NCI-H128 (cell line): ENCODE data around the gene PPP6R2.

Source experiments
- DNase-seq: peaks from one replicate; lab custom pipeline; 2025; ENCODE audit not compliant: unreplicated experiment; lab: John Stamatoyannopoulos, UW

Gene PPP6R2

GRCh38 chr22:50443801-50444625 lies 100.9 kb downstream of the PPP6R2 start:
- DNase-seq: no peak

GRCh38 chr22:50444663-50445062 lies 101.5 kb downstream of the PPP6R2 start:
- DNase-seq: no peak

GRCh38 chr22:50445071-50445879 lies 102.1 kb downstream of the PPP6R2 start:
- no peak for DNase-seq

DNA sequence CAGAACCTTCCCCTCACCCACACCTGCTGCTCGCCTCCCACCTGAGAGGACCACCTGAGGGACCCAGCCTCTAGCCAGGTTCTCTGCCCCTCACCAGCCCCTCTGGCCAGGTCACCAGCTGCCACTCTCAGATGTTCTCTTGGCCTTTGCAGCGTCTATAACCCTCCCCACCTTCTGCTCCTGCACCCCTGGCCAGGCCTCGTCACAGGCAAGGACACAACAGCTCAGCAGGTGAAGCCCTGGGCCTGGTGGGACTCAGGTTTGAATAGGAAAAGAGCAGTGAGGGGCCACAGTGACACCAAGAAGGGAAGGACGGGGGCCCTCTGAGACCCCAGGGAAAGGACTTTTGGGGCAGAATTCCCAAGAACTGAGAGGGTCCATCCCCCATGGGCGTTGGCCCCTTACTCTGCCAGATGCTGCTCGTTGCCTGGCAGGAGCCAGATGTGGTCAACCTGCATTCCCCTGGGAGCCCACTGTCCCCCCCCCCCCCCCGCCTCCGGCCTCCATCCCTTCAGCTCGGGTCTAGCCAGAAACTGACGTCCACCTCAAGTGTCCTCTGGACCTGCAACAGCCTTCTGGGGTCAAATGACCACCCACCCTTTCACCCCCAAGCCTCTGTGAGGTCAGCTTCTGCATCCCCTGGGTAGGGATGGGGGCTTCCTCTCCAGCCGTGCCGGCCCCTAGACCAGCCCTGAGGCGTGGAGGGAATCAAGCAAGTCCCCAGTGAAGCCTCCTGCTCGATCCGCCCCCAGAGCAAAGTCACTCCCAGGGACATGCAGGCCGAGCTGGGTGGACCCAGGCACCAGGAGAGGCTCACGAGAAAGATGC lies 103.0 kb downstream of the PPP6R2 start:
- DNase-seq: no peak

- no peak for DNase-seq
Observed at GRCh38 chr22:50446708-50447575, 103.8 kb downstream of the PPP6R2 start.

DNA sequence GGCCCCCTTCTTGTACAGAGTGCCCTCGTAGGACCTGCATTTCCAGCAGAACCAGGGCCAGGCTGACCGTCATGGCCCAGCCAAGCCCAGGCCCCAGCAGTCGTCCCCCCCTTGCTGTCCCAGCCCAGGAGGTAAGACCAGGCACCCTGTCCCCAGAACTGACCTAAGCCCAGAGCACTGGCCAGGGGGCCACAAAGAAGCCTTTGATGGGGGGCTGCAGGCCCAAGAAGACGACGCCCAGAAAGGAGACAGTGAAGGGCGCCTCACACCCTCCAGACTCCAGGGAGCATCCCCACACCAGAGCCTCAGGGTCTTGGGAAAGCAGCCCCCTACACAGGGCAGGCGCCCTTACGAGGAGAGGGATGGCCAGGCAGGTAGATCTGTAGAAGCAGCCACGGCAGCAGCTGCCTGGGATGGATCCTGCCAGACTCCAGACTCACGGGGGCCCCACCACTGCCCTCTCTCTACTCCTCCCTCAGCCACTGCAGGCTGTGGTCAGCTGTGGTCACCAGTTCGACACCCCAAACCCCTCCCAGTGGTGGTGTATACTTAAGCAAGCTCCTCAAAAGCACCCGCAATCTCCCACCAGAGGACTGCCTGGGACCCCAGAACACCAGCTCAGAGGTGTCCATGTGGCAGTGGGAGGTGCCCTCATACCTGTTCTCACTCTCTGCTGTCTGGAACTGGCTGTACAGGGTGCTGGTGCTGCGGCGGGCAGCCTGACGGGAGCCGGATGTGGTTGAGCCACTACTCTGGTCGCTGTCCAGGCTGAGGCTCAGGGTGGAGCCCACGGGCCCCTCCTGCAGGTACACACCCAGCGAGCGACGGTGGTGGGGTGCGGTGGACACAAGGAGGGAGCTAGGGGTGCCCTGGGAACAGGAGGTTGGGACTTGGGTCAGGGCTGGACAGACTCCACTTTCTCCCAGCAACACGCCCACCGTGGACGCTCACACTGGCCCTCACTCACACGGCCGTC lies 104.7 kb downstream of the PPP6R2 start:
- DNase-seq: no peak

- no peak for DNase-seq
Observed at GRCh38 chr22:50452649-50453048, 109.5 kb downstream of the PPP6R2 start.

GRCh38 chr22:50454556-50455075 lies 111.5 kb downstream of the PPP6R2 start:
- no peak for DNase-seq

DNA sequence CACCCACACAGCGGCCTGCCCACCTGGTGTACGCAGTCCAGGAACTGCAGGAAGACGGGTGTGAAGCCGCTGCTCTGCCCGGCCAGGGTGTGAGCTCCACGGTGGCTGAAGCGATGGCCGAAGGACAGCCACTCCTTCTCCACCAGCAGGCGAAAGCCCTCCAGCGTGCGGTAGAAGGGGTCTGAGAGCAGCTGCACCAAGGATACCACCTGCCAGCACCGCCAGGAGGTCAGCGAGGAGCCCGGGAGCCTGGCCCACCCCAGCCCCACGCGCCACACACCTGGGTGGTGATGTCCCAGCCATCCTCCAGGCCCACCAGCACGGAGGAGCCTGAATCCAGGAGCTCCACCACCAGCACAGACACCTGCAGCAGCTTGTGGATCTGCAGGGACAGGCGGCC lies 112.1 kb downstream of the PPP6R2 start:
- DNase-seq: no peak

DNA sequence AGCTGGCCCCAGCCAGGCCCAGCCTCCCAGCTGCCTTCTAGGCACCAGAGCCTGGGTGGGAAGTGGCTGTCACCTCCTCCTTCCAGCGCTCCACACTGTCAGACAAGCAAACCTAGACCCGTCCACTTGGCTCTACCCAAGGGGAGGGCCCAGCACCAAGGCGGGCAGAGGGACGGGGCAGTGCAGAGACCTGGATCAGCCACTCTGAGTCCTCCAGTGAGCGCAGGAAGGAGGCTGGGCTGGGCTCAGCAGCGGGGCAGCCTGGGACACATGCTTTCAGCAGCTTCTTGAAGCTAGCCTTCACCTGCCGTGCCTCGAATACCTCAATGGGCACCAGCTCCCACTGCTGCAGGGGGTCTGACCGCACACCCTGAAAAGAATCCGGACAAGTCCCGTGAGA lies 112.9 kb downstream of the PPP6R2 start:
- DNase-seq: no peak

GRCh38 chr22:50456466-50457234 lies 113.5 kb downstream of the PPP6R2 start:
- DNase-seq: no peak

GRCh38 chr22:50459016-50459415 lies 115.9 kb downstream of the PPP6R2 start:
- no peak for DNase-seq

GRCh38 chr22:50459496-50460140 lies 116.5 kb downstream of the PPP6R2 start:
- DNase-seq: no peak

DNA sequence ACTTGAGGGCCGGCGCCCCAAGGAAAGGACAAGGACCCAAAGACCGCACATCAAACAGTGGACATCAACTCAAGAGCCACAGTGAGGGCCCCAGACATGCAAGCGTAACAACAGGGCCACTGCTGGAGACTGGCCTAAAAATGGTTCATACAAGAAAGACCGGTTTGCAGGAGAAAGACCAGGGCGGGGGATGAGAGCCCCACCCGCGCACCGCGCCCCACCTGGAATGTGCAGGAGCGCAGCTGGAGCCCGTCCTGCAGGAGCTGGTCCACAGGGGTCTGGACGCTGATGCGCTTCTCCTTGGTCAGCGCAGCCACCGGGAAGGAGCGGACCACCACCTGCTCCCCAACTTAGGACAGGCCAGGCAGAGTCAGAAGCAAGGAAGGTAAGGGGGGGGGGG lies 117.8 kb downstream of the PPP6R2 start:
- DNase-seq: no peak

GRCh38 chr22:50461536-50461935 lies 118.4 kb downstream of the PPP6R2 start:
- no peak for DNase-seq

DNA sequence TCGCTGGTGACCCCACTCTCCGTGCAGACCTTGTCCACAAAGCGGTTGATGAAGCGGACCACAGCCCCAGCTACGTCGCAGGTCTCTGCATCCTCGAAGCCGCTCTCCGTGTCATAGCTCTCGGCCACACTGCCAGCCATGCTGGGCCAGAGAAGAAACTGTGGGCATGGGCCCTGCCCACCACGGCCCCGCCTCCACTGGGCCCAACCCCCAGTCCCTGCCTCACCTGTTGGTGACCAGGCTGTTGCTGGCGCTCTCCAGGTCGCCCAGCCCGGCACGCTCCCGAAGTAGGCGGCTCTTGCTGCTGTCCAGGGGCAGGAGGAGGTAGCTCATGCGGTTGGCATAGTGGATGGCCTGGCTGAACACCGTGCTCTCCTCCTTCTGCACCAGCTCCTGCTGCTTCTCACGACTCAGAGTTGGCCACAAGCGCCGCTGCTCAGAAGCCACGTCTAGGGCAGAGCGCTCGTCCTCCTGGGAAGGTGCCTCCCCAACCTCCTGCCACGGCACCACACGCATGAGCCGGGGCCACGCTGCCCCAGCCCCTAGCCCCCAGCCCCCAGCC lies 118.9 kb downstream of the PPP6R2 start:
- DNase-seq: no peak

GRCh38 chr22:50463188-50463900 lies 120.2 kb downstream of the PPP6R2 start:
- no peak for DNase-seq
